Endodermal cell (in vitro differentiated cells): Measurements from ENCODE around the gene USP30. TPM values are rescaled to one million over a fixed set of nuclear protein-coding genes. Genes with fewer than 3 reads are reported as not detected.
A peak's percentile ranks its signal among the peaks of the same experiment; 100 is the strongest.
"Not testable (repeated sequence)": the region's sequence is repeated elsewhere in the genome, so short reads cannot be mapped to it uniquely, and the experiment has no call there.

Experiments
- DNase-seq: peaks from one replicate; pipeline ENCODE4 v3.0.0-alpha.2; 2017
- H3K27ac ChIP-seq: 2 replicates; pipeline ENCODE4 v1.5.1; 2013; ENCODE audit warnings: mild to moderate bottlenecking, low read depth, low read length, moderate library complexity
- H3K27me3 ChIP-seq: 2 replicates; pipeline ENCODE4 v1.6.1; 2013; ENCODE audit warnings: mild to moderate bottlenecking, low read length, moderate library complexity; ENCODE audit not compliant: insufficient read depth, control insufficient read depth, poor library complexity, severe bottlenecking
- H3K36me3 ChIP-seq: 2 replicates; pipeline ENCODE4 v1.7.0; 2013; ENCODE audit warnings: mild to moderate bottlenecking, low read length, moderate library complexity; ENCODE audit not compliant: control insufficient read depth, insufficient read depth
- H3K4me1 ChIP-seq: one replicate; pipeline ENCODE4 v1.7.0; 2013; ENCODE audit warnings: low read length; ENCODE audit not compliant: control insufficient read depth, insufficient read depth
- H3K4me3 ChIP-seq: 2 replicates; pipeline ENCODE4 v1.5.1; 2013; ENCODE audit warnings: mild to moderate bottlenecking, low read length, moderate library complexity
- H3K9ac ChIP-seq: 2 replicates; pipeline ENCODE4 v1.6.1; 2013; ENCODE audit warnings: mild to moderate bottlenecking, low read length, moderate library complexity; ENCODE audit not compliant: poor library complexity, severe bottlenecking; ENCODE audit errors: extremely low read depth
- H3K9me3 ChIP-seq: 2 replicates; pipeline ENCODE4 v1.6.1; 2013; ENCODE audit warnings: mild to moderate bottlenecking, low read length, moderate library complexity; ENCODE audit not compliant: control insufficient read depth
- H3K27ac Mint-ChIP-seq: 2 replicates; pipeline ENCODE4 v1.8.0; 2020; ENCODE audit warnings: mixed read lengths
- H3K27me3 Mint-ChIP-seq: 2 replicates; pipeline ENCODE4 v1.8.0; 2021; ENCODE audit warnings: mild to moderate bottlenecking, mixed read lengths; ENCODE audit not compliant: insufficient read depth
- H3K36me3 Mint-ChIP-seq: 2 replicates; pipeline ENCODE4 v1.8.0; 2020; ENCODE audit warnings: low read depth, mixed read lengths
- H3K4me1 Mint-ChIP-seq: 2 replicates; pipeline ENCODE4 v1.8.0; 2020; ENCODE audit warnings: mixed read lengths
- H3K4me3 Mint-ChIP-seq: 2 replicates; pipeline ENCODE4 v1.8.0; 2020; ENCODE audit warnings: mild to moderate bottlenecking, moderate library complexity, mixed read lengths
- H3K9me3 Mint-ChIP-seq: 2 replicates; pipeline ENCODE4 v1.8.0; 2020; ENCODE audit warnings: mild to moderate bottlenecking, mixed read lengths
- WGBS, 2 experiments: methylation state at CpG; one replicate each; pipeline versions ENCODE4 v1.1.5 to v1.1.7; 2013; ENCODE audit warnings: missing lambda C conversion rate in 2 of 2, mixed read lengths in 1 of 2; ENCODE audit not compliant: insufficient coverage in 1 of 2, insufficient read length in 1 of 2; 5-methylcytosine and 5-hydroxymethylcytosine counted together
- total RNA-seq, 2 donors: library from RNA; stranded (reverse); fragmentation: NEBNext Ultra II Directional in 1 of 2; extraction: Animal tissue kit (Norgen Biotek cat#: 25700) in 1 of 2; gene quantifications; 2 replicates in 1 of 2; 3 replicates in 1 of 2; pipeline ENCODE4 v1.2.1, GENCODE V29; 2021
- TF ChIP-seq, protein P1 (sequence below): fragments of 200-600 bp; sonication (generic); conservative IDR thresholded peaks from 2 replicates; pipeline ENCODE4 v1.5.0; 2021; ENCODE audit warnings: antibody characterized with exemption, mild to moderate bottlenecking

The USP30 gene
- total RNA-seq, 2 donors from 2014 or later, result 6.3 to 10.8 TPM

DNA sequence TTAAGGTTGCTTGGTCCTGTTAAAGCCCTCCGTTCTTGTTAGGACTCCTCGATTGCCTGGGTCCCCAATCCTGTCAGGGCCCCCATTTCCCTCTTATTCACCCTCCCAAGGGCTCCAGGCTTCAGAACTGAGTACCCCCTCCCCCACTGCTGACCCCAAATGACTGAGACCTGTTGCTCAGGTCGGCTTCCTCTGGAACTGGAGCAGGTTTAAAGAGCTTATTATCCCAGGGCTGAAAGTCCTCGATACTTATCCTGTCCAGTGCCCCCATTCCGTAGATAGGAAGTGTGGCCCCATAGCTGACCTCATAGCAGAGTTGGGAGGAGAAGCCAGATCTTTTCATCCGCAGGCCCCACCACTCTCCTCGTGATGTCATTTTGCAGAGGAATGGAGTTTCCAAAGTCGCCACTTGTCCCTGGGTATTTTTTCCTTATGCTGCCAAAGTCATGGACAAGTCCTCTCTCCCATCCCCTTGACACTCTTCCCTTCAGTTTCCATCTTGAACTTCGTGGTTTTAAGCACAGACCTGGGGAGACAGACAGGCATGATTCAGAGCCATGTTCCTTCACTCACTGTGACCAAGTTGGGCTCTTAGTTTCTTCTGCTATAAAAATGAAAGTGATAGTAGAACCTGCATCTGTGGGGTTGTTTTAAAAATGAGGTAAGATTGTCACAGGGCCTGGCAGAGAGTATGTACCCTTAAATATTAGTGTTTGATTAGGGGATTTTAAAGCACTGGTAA is 1.2 kb downstream of the USP30 start:
- TF ChIP-seq, protein P1, sequence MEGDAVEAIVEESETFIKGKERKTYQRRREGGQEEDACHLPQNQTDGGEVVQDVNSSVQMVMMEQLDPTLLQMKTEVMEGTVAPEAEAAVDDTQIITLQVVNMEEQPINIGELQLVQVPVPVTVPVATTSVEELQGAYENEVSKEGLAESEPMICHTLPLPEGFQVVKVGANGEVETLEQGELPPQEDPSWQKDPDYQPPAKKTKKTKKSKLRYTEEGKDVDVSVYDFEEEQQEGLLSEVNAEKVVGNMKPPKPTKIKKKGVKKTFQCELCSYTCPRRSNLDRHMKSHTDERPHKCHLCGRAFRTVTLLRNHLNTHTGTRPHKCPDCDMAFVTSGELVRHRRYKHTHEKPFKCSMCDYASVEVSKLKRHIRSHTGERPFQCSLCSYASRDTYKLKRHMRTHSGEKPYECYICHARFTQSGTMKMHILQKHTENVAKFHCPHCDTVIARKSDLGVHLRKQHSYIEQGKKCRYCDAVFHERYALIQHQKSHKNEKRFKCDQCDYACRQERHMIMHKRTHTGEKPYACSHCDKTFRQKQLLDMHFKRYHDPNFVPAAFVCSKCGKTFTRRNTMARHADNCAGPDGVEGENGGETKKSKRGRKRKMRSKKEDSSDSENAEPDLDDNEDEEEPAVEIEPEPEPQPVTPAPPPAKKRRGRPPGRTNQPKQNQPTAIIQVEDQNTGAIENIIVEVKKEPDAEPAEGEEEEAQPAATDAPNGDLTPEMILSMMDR, result no peak
- Histone ChIP-seq H3K4me3 (peak overlapping the region; percentile 92), H3K36me3 (peaks cover 10% of the 10 kb centered on the region), H3K27ac (no peak overlapping the region), H3K4me1 (no peaks in the 10 kb centered on the region), H3K9me3 (no peaks in the 10 kb centered on the region), H3K27me3 (no peaks in the 10 kb centered on the region), H3K9ac (peak overlapping the region; percentile 71)
- no peaks in the 10 kb centered on the region for H3K27me3 Mint-ChIP-seq
- H3K36me3 Mint-ChIP-seq, result peaks cover 3% of the 10 kb centered on the region
- 60 to 67% methylated on average over 6 to 9 of the region's 9 CpGs for WGBS, 2 experiments
- DNase-seq, result no peak
- H3K9me3 Mint-ChIP-seq, result no peaks in the 10 kb centered on the region
- H3K4me3 Mint-ChIP-seq, result peak overlapping the region; percentile 87
- H3K27ac Mint-ChIP-seq, result peak overlapping the region; percentile 82
- peaks cover 14% of the 10 kb centered on the region for H3K4me1 Mint-ChIP-seq

DNA sequence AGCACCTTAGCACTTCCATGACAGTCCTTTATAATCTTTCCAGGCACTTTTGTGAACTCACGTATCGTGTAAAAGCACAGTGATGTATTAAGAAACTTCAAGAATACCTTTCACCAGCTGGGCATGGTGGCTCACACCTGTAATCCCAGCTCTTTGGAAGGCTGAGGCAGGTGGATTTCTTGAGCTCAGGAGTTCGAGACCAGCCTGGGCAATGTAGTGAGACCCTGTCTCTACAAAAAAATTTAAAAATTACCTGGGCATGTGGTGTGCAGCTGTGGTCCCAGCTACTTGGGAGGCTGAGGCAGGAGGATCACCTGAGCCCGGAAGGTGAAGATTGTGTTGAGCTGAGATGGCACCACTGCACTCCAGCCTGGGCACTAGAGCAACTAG is 1.7 kb downstream of the USP30 start:
- 89 to 93% methylated on average over 3 to 4 of the region's 4 CpGs for WGBS, 2 experiments
- H3K4me3 Mint-ChIP-seq, result peak overlapping the region; percentile 87

DNA sequence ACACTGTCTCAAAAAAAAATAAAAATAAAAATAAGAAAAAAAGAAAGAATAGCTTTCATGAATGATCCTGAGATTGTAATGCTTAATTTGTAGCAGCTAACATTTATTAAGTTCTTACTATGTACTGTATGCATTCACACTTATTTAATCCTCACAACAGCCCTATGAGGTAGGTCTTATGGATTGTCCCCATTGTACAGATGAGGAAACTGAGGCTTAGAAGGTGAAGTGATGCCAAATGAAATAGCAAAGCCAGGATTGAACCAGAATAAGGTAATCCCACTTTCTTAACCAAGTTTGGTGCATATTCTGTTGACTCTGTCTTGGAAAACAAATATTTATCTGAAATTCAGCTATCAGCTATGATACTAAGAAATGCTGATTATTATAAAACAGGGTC is 2.1 kb downstream of the USP30 start:
- Histone ChIP-seq H3K27ac (no peak overlapping the region), H3K4me3 (no peak overlapping the region), H3K9ac (no peak overlapping the region), H3K4me1 (no peaks in the 10 kb centered on the region), H3K27me3 (no peaks in the 10 kb centered on the region), H3K36me3 (peaks cover 12% of the 10 kb centered on the region), H3K9me3 (no peaks in the 10 kb centered on the region)
- Mint-ChIP-seq H3K27ac (no peak overlapping the region), H3K4me3 (no peak overlapping the region), H3K4me1 (peaks cover 14% of the 10 kb centered on the region), H3K9me3 (no peaks in the 10 kb centered on the region), H3K27me3 (no peaks in the 10 kb centered on the region), H3K36me3 (peaks cover 5% of the 10 kb centered on the region)
- DNase-seq, result no peak
- TF ChIP-seq, protein P1, result no peak

More for the DNA sequence above, 1.7 kb downstream of the USP30 start:
- not testable (repeated sequence) for H3K36me3 Mint-ChIP-seq, H3K27me3 ChIP-seq, H3K27me3 Mint-ChIP-seq, H3K9ac ChIP-seq, H3K4me3 ChIP-seq, H3K27ac ChIP-seq, H3K4me1 ChIP-seq, H3K9me3 ChIP-seq, H3K9me3 Mint-ChIP-seq, H3K27ac Mint-ChIP-seq, DNase-seq
- H3K4me1 Mint-ChIP-seq, result peaks cover 14% of the 10 kb centered on the region
- H3K36me3 ChIP-seq, result peaks cover 12% of the 10 kb centered on the region

DNA sequence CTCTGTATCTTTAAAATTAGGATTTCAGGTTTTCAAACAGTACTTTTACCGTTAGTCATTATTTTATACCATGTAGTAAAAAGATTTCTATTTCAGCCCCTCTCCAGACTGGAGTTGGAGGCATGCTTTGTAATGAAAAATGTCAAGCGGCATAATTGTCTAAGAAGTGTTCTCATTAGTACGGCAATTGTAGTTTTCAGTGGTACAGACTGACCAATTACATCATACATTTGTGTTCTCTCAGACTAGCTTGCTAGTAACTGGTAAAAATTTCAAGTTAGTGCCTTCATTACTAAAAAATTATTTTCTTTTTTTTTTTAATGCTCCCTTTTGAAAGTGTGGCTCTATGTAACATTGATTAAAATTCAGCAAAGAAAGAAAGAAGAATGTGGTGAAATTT is 4.5 kb downstream of the USP30 start:
- no peaks in the 10 kb centered on the region for H3K9me3 Mint-ChIP-seq

More for the DNA sequence above, 4.5 kb downstream of the USP30 start:
- Histone ChIP-seq H3K4me3 (no peak overlapping the region), H3K27ac (no peak overlapping the region), H3K9ac (no peak overlapping the region), H3K4me1 (no peaks in the 10 kb centered on the region), H3K27me3 (no peaks in the 10 kb centered on the region), H3K36me3 (peaks cover 12% of the 10 kb centered on the region), H3K9me3 (no peaks in the 10 kb centered on the region)
- Mint-ChIP-seq H3K36me3 (peaks cover 8% of the 10 kb centered on the region), H3K4me3 (no peak overlapping the region), H3K27me3 (no peaks in the 10 kb centered on the region), H3K27ac (no peak overlapping the region), H3K4me1 (peaks cover 14% of the 10 kb centered on the region)
- DNase-seq, result no peak
- TF ChIP-seq, protein P1, result no peak
- 84 to 100% methylated on average over 1 to 3 of the region's 3 CpGs for WGBS, 2 experiments
